GM18867 (cell line): ENCODE data around the gene RCOR2.
"Not testable (repeated sequence)": the region's sequence is repeated elsewhere in the genome, so short reads cannot be mapped to it uniquely, and the experiment has no call there.

ENCODE experiments used
- ATAC-seq: cut with Tn5 transposase; IDR thresholded peaks from one replicate; pipeline ENCODE4 v1.9.1; 2021; ENCODE audit warnings: mild to moderate bottlenecking, moderate library complexity; ENCODE audit not compliant: unreplicated experiment

Gene RCOR2

DNA sequence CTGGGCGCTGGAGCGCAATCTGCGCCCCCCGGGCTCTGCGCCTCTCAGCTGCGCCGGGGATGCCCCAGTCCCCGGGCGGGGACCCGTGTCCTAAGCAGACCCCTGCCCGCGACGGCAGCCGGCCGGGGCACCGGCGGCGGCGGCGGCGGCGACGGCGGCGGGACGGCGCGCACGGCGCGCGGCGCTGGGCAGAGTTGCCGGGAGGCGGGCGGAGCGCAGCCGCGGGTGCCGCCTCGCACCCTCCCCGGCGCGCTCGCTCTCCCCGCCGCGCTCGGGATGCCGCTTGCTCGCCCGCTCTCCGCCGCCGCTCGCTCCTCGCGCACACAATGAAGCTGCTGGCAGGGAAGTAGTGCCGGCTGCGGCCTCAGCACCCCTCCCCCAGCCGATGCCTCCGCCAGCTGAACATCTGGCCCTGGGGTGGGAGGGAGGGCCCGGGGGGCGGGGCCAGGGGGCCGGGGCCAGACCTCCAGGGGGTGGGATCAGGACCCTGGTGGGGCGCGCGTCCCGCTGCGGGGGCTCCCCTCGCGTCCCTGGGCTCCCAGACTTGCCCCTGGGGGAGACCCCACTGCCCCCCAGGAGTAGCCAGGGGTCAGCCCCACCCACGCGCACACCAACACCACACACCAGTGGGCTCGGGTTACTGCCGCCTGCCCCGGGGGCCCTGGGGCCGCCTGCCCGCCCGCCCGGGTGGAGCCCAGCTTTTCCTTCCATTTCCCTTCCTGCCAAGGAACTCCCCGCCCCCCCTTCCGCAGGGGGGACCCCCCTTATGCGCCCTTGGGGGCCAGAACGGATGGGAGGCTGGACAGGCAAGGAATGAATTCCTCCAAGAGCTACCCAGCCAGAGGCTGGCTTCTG, at the start of gene RCOR2:
Gene RCOR2 (minus strand): TSS at position 328 of the 855 bp plus-strand sequence. CDS start 708 bp downstream, outside the sequence.
- no peak for ATAC-seq

DNA sequence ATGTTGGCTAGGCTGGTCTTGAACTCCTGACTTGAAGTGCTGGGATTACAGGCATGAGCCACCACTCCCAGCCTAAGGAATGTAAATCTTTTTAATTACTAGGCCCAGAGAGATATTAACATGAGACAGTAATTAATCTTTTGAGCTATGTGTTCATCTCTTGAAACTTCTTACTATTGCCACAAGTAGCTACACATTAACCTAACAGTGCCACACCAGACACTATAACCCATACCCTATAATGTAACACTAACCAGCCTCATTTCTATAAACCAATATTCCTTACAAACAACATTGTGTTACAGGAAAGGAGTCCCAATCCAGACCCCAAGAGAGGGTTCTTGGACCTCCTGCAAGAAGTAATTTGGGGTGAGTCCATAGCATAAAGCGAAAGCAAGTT, 49.5 kb upstream of the RCOR2 start:
- ATAC-seq: no peak

DNA sequence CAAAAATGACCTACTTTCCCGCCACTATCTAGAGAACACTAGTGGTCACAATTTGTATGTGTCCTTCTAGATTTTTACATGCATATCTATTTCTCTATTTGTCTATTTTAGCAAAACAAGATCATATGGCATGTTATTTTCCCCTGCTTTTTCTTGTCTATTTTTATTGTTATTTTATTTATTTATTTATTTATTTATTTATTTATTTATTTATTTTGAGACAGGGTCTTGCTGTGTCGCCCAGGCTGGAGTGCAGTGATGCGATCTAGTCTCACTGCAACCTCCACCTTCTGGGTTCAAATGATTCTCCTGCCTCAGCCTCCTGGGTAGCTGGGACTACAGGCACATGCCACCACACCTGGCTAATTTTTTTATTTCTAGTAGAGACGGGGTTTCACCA, 46.9 kb upstream of the RCOR2 start:
- ATAC-seq: not testable (repeated sequence)

DNA sequence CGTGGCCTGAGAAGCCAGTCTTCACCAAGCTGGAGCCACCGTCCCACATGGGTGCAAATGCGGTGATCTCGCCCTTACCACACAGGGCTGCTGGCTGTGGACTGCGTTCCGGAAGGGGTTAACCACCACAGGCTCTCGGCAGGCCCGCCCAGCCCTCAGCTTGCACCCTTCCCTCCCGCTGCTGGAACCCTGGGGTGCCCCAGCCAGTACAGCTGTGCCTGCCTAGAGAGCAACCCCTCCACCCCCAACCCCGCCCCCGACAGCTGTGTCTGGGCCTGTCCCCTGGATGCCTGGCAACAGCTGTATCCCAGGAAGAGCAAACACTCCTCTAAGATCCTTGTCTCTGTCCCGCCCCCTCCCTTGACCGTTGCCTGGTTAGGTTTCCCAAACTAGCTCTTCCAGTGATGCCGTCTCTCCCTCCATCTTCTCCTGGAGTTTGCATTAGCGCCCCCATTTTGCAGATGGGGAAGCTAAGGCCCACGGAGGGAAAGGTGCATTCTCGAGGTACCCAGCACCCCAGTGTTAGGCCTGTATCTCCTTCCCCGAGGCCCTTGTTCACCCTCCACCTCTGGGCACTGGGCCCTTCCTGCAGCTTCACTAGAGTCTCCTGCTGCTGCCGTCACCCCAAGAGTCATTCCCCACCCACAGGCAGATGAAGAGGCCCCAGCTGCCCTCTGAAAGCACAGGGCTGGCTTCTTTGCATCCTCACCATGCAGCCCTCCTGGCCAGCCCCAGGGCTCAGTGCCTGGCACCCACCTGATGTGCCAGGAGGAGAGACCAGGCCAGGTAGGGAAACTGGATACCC, 44.8 kb upstream of the RCOR2 start:
- ATAC-seq: no peak

DNA sequence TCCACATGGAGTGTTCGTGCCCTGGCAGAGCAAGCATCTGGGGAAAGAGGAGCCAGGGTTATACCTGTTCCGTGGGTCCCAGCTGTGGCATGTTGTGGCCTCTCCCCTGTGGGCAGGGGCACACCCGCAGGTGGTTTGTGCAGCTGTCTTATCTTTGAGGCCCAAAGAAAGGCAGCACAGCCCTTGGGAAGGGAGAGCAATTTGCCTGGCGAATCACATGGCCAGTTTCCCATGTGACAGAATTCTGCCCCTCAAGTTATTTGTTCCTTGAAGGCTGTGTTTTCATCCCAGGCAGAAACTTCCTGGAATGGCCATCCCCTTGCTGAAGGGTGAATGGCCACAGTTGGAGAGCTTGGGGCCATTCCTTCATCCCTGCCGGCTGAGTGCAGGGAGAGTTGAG, 41.0 kb upstream of the RCOR2 start:
- no peak for ATAC-seq

DNA sequence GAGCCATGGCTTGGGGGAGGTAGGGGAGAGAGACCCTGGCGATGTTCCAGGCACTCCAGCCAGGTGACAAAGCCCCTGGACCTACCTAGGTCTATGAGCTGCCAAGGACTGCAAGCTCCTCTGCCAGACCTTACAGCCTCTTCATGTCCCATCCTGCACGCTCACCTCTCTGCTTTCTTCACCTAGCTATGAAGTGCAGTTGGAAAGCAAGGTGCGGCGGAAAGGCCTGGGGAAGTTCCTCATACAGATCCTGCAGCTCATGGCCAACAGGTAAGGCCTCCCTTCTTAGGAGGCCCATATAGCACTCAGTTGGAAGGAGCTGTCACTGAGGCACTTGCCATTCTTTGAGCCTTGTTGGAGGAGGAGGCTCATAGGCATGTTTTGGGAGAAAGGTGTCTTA, 35.6 kb upstream of the RCOR2 start:
- ATAC-seq: no peak

DNA sequence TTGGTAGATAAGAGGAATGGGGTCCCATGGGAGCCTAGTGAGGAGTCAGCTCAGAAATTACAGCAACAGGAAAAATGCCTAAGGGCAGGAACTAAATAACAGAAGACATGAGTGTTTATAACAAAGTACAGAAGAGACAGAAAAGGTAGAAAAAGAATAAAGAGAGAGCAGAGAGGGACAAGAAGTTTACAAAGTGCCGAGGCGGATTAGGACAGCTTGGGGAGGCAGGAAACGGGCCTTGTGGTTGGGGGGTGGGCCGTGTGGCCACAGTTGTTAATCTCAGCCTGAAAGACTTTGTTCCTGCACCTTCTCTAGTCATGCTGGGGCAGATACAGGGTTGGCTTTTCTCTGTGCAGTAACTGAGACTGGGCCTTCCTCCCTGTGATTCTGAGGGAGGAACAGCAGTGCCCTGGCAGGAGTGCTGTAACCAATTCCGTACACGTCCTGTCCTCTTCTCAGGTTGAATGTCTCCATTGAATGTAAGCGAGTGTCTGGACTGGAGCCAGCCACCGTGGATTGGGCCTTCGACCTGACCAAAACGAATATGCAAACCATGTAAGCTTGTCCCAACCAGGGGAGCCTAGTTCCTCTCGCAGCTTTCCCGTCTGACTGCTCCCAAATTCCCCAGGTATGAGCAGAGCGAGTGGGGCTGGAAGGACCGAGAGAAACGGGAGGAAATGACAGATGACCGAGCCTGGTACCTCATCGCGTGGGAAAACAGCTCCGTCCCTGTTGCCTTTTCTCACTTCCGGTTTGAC, 35.0 kb upstream of the RCOR2 start:
- no peak for ATAC-seq

DNA sequence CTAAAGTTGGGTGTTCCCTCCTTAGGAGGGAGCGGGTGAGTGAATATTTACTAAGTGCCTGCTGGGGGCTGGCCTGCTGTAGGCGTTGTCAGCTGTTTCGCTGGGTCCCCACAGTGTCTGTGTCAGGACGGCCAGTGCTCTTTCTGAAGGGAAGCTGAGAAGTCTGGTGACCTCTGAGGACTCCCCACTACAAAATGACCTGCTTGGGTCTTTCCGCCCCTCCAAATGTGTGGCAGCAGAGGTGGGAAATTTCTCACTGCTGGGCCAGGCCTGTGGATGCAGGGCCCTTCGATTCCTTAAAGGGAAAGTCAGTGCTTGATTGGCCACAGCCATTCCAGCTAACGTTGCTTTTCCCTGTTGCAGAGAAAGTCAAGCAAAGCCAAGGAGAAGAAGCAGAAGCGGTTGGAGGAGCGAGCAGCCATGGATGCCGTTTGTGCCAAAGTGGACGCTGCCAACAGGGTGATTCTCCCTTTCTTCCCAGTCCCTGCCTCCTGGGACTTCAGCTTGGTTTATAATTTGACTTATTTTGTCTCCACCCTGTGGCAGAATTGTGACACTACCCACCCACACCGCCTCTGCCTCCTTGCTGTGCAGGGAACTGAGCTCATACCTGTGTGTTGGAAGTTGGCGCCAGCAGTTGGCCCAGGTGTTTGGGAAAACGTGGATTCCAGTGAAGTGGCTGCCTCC, 28.7 kb upstream of the RCOR2 start:
- ATAC-seq: peak; percentile 52

DNA sequence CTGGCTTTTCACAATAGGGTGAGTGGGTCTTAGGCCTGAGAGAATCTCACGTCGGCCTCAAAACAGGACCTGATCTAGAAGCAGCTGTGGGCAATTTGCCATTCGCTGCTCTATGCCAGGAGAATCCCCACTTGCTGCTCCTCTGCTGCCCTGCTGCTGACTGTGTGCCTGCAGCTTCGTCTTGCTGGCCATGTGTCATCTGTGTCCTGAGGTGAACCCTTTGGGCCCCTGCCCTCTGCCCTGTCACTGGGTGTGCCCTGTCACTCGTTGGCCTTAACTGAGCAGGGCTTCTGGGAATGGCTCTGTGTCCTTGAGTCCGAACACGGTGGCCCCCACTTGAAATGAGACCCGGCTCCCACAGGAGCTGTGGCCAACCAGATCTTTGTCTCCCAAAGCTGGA, 28.0 kb upstream of the RCOR2 start:
- ATAC-seq: no peak

DNA sequence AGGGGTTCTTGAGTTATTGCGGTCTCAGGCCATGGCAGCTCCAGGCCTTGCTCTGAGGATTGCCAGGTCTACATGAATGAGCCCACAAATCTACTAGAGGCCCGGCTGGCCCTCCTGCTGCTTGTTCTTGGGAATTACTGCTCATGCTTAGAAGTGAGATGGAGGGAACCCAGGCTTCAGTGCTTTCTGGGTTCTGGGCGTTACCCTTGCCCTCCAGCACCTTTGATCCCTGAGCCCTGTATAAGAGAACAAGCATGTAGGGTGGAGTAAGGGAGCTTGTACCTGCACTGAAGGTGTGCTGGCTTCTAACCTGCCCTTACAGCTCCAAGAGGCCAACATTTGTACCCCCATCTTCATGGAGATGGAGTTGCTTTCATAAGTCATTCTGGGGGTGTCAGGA, 25.8 kb upstream of the RCOR2 start:
- ATAC-seq: no peak

DNA sequence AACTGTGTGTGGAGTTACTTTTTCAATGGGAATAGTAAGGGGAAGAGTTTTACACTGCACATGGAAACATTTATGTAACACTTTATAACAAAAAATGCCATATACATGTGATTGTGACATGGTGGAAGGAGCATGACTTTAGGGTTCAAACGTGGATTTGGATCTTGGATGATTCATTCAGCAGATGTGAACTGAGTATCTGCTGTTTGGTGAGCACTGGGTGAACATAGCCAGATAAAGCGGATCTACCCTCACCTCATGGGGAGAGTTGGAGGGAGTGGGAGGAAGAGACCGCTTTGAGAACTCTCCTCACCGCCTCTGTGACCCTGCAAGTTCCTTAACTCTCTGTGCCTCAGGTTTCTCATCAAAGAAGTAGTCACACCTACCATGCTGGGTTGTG, 24.9 kb upstream of the RCOR2 start:
- ATAC-seq: no peak

DNA sequence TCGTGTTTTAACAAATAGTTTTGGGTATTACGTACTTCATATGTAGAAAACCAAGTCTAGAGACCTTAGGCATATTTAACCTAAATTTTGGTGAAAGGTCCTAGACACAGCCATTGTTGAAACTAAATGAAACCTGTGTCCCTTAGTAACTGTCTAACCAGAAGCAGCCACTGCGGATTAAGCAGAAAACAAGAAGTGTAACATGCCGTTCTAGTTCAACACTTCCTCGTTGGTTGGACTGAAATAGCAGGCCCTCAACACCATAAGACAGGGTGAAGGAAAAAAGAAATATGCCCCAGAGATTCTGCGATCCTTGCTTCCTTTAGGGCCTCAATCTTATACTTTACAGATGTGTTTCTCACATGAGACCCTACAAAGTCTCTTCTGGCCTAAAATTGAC, 23.8 kb upstream of the RCOR2 start:
- no peak for ATAC-seq

DNA sequence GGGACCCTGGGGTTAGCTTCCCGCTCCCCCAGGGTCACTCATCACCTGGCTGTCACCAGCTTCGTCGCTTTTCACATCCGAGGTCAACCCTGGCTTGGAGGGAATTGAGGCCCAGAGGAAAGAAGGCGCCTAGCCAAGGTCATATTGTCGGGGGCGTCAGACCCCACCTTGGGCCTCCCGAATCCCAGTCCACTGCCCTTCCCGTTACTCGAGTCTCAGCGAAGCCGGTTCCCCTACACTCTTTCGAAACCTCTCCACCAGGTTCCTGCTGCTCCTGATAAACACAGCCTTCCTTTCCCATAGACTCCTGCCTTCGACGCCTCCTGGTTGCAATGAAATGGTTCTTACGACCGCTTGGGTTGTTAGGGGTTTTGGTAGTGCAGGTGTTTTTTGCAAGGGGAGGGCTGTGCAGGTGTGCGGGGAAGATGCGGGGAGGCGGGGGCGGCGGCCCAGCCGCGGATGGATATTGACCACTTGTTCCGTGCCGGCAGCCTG, 22.5 kb upstream of the RCOR2 start:
- no peak for ATAC-seq

DNA sequence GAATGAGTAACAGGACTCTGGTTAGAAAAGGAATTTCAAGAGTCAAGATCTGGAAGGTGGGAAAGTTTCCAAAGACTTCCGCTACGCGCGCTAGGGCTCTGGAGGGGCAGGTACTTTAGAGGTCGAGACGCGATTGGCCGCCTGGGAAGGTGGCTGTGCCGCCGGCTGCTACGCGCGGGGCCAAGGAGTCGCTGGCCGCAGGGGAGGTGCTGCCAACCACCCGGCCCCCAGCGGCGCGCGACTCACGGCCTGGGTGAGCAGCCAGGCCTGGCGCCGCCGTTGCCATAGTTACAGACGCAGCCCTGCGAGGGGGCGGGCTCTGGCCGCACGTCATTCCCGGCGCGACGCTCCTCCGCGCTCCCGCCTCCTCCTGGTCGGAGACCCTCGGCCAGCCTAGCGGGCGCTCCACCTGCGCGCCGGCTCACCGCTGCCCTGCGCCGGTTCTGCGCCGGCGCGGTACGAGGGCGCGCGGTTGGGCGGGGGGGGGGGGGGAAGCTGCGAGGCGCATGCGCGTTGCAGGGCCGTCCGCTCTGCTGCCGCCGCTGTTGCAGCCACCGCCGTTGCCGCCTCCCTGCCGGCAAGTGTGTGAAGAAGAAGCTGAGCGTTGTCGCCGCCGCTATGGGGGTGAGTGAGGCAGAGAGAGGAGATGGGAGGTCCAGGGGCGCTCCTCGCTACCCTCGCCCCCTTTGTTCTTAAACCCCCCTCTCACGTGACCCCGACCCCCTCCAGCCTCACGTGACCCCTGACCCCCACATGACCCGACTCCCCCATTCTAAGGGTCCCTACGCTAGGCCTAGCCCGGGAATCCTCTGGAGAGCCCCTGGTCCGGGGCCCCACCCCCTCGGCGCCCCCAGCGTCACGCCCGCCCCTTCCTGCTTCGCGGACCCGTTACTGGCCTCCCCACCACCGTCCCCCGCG, 21.8 kb upstream of the RCOR2 start, which contains the start of gene NAA40:
Gene NAA40 (plus strand): TSS at position 524 of the 918 bp plus-strand sequence. CDS start 95 bp downstream, at position 619.
- peak; percentile 91 for ATAC-seq

DNA sequence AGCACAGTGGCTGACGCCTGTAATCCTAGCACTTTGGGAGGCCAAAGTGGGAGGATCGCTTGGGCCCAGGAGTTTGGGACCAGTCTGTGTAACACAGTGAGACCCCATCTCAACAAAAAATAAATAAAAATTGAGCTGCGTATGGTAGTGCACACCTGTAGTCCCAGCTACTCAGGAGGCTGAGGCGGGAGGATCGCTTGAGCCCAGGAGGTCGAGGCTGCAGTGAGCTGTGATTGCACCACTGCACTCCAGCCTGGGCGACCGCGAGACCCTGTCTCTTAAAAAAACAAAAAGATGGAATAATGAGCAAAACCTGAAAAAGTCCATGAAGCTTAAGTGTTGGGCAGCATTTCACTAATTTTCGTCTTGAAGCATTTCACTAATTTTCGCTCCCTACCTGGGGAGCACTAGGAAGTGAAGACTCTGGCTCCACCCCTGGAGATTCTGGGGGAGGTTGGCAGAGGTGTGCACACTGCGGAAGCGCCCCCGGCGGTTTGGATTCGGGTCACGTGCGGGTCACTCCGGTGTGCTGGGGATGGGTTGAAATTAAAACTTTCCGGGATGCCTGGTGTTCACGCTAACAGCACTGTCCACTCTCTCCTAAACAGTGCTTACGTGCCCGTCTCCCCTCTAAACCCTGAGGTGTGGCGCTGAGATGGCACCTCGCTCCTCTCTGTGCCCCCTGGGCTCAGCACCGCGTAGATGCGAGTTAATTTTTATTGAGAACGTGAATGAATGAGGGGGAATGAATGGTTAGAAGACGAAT, 20.9 kb upstream of the RCOR2 start:
- peak; percentile 22 for ATAC-seq

DNA sequence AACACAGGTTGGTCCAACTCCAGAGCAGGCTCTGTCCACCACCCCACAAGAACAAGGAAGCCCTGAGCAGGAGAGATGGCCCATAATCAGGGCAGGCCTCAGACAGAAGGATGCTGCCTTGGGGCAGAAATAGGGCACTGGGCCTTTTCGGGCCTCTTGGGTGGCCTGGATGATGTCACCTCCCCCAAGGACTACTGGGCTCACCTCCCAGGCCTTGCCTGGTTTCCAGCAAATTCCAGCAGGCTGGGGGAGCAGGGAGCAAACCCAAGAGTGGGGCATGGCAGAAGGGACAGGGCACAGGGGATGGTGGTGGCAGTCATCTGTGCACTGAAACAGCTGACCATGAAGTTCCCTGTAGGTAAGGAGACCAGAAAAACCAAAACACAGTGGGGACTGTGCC, 16.5 kb upstream of the RCOR2 start:
- ATAC-seq: no peak

DNA sequence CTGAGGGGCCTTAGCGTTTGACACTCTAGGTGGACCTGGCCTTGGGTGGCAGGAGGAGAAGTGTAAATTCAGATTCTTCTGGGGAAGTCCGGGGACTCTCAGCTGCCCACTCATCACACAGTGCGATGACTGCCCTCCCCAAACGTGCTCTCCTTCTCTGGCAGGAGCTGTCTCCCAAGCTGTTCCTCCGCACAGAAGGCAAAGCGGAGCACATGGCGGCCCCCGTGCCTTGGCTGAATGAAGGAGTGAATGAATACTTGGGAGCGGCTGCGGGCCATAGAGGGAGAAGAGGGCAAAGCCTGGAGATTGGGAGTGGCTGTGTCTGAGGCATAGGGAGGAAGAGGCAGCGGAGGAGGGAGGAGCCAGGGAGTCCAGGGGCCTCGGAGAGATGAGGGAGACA, 14.9 kb upstream of the RCOR2 start:
- no peak for ATAC-seq

DNA sequence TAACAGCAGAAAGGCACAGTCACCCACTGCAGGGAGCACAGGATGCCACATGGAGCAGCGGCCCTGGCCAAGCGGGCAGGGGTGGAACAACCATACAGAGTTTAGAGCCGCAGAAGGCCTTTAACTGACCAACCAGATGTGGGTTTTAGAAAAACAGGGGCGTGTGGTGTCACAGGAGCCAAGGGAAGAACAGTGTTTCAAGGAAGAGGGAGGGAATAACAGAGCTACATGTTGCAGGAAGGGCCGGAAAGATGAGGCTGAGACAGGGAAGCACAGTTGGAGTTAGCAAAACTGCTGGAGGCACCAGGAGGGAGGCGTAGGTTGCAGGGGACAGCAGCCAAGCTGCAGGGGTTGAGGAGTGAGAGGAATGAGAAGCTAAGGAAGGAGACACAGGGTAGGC, 14.1 kb upstream of the RCOR2 start:
- no peak for ATAC-seq

DNA sequence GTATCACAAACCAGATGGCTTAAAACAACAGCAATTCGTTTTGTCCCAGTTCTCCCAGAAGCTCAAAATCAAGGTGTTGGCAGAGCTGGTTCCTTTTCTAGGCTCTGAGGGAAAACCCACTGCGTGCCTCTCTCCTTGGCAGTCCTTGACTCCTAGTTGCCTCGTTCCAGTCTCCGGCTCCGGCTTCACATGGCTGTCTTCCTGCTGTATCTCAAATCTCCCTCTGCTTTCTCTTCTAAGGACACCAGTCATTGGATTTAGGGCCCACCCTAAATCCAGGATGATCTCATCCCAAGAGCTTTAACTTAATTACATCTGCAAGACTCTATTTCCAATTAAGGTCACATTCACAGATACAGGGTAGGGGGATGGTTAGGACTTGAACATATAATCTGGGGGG, 12.7 kb upstream of the RCOR2 start:
- ATAC-seq: no peak
